T-helper 2 cell (primary cell): ENCODE measurements around the gene VPS35L.
"Not testable (repeated sequence)": the region's sequence is repeated elsewhere in the genome, so short reads cannot be mapped to it uniquely, and the experiment has no call there.

Experiments
- DNase-seq, 5 experiments: peaks; one replicate each; pipeline versions ENCODE4 v3.0.0 to v3.0.0-alpha.2; 2012 to 2022

VPS35L gene

DNA sequence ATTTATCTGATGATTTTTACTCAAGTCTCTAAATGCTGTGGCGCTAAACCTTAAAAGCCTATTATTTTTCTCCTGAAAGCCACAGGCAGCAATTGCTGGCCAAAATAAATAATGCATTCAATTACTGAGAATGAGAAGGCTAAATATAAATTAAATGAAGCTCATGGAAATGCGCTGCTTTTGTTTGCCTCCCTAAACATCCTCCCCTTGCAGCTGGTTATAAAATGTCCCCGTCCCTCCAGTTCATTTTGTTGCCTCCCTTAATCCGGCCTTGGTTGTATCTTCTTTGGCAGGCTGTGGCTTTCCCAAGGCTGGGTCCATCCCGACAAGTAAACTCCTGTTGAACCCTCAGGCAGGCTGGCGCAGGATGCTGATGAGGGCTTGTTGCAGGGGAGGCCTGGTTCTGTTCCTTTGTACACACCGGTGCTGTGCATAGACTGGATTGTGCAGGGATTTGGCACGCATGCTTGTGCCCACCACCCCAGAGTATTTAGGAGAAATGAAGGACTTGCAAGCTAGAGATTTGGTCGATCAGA lies 99.8 kb downstream of the VPS35L start:
- no peak for DNase-seq

GRCh38 chr16:19657831-19658230 lies 102.3 kb downstream of the VPS35L start:
- no peak for DNase-seq

DNA sequence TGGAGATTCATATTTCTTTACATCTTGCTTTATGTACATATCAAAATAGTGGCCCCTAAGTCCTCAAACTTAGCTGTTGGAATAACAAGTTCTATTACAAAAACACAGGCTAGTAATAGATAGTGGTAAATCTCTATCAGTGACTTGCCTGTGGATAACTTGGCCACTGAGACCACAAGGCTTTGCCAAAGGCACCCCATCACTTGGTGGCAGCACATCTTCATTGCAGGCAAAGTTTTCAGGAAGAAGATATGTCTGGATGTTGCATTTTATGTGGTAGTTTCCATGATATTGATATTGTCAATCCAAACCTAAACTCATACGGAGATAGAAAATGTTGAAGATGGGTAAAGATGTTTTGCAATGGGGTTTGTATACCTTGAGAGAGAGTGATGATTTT lies 104.1 kb downstream of the VPS35L start:
- no peak for DNase-seq

DNA sequence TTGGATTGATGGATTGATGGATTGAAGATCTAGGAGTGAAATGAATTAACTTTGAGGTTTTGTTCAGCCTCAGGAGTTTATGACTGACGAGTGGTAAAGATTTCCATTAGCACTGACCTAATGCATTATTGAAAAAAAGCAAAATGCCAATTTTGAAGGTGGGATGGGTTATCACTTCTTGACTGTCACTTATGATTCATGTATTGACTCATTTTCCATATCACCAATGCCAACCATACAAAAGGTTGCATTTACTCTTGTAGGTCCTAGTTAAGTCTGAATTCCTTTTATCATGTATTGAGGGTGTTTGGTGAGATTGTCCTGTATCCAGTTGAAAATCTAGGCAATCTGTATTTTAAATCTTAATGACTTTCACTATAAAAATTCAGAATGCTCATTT lies 104.9 kb downstream of the VPS35L start:
- no peak for DNase-seq

DNA sequence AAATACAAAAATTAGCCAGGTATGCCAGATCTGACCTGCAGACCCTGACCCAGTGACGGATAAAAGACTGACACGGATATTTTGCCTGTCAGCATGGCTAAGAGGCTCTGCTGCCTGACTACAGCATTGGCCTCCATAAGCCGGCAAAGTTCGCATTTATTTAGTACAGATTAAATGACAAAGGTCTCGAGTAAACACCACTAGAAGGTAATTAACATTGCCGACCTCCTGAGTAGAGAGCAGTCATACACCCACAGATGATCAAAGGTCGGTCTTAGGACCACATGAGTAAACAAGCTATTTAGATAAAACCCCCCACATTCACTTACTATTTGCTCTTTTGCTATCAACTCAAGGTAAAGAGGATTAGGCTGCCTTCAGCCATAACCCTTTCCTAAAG lies 106.8 kb downstream of the VPS35L start:
- no peak for DNase-seq

GRCh38 chr16:19664166-19664565 lies 108.7 kb downstream of the VPS35L start:
- no peak for DNase-seq

GRCh38 chr16:19665313-19665712 lies 109.8 kb downstream of the VPS35L start:
- not testable (repeated sequence) for DNase-seq

- no peak for DNase-seq
Observed at GRCh38 chr16:19666477-19666876, 111.0 kb downstream of the VPS35L start.

DNA sequence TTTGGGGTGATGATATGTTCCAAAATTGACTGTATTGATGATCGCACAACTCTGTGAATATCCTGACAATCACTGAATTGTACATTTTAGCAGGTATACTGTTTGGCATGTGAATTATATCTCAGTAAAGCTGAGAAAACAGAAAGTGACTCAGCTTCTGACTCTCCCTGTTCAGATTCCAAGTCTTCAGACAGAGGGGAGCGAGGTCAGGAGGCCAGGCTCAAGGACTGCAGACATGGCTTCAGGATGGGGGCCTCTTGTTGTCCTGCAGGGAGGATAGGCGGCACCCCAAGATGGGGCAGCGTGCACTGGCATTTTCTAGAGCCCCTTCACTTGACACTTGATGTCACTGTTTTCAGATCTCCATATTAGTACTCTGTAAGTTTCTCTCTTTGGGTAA lies 116.9 kb downstream of the VPS35L start:
- no peak for DNase-seq

- DNase-seq = no peak
Observed at GRCh38 chr16:19674485-19674884, 119.0 kb downstream of the VPS35L start.

DNA sequence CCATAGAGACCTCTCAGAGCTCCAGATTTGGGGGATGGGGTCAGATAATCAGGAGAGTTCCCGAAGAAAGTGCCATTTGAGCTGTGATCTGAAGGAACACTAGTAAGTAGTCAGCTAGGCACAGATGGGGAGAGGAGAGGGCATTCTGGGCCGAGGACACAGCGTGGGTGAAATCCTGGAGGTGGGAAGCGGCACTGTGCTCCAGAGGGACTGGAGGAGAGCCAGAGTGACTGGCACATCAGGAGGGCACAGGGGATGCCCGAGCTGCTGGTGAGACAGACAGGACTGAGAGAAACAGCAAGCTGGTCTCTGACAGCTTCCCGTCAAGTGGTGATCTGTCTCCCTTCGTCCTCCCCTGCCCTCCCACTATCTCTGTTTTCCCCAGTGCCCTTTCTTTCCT lies 121.9 kb downstream of the VPS35L start:
- no peak for DNase-seq

- DNase-seq = no peak
Observed at GRCh38 chr16:19678804-19679203, 123.3 kb downstream of the VPS35L start.

DNA sequence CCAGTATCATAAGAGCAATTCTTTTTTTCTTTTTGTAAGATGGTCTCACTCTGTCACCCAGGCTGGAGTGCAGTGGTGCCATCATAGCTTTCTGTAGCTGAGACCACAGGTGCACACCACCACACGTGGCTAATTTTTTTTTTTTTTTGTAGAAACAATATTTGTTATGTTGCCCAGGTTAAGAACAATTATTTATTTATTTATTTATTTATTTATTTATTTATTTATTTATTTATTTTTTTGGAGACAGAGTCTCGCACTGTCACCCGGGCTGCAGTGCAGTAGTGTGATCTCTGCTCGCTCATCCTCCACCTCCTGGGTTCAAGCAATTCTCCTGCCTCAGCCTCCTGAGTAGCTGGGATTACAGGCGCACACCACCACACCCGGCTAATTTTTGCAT lies 123.8 kb downstream of the VPS35L start:
- not testable (repeated sequence) for DNase-seq

GRCh38 chr16:19680881-19681340 lies 125.4 kb downstream of the VPS35L start:
- no peak for DNase-seq

DNA sequence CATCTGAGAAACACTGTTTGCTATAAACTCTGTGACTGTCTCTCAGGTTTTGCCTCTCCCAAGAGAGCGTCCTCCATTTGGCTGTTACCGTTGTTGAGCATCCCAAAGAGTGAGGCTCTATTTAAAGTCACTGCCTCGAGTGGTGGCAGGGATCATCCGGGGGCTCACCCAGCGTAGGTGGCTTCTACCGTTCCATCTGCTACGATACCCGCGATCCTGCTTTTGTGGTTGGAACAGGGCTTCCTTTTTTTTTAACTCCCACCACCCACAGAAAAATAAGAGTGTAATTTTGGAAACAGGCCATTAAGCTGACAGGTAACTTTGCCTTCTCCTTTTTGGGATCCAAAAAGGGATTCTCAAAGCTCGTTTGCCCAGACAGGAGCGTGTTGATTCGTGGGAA lies 126.1 kb downstream of the VPS35L start:
- DNase-seq = no peak

DNA sequence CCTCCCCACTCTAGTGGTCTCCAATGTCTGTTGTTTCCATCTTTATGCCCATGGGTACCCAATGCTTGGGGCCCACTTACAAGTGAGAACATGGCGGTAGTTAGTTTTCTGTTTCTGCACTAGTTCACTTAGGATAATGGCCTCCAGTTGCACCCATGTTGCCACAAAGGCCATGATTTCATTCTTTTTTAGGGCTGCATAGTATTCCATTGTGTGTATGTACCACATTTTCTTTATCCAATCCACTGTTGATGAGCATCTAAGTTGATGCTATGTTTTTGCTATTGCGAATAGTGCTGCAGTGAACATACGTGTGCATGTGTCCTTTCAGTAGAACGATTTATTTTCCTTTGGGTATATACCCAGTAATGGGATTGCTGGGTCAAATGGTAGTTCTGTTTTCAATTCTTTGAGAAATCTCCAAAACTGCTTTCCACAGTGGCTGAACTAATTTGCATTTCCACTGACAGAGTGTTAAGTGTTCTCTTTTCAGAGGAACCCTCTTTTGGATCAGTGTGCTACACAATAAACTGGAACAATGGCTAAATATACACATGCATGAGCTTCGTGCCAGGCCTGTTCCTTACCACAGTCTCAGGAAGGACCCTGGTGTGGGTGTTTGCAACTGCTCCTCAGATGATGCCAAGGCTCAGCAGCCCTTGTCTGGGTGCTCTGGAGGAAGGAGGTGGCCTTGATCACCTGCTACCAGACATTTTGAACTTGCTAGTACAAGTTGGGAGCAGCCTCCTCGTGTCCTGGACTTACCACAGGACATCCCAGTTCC lies 128.1 kb downstream of the VPS35L start:
- no peak for DNase-seq

GRCh38 chr16:19685176-19685575 lies 129.7 kb downstream of the VPS35L start:
- no peak for DNase-seq

DNA sequence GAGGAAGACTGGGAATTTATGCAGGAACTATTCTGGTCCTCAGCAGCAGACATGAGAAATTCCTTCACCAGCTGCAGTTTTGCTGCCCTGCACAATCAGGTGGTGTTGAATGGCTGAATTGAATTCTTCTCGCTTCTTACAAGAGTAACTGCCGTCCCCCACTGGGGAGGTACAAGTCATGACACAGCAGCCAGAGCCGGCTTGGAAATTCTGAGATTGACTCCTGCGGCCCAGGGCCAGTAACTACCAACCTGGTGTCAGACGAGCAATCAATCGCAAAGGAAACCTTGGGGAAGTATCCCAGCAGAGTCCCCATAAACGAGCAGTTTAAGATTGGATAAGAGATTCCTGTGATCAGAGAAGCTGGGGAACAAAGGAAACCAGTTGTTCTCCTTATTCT lies 131.8 kb downstream of the VPS35L start:
- DNase-seq = no peak

- DNase-seq = peak in 1 of 5 experiments; percentile 35
Observed at GRCh38 chr16:19688396-19689024, 133.0 kb downstream of the VPS35L start.

- peak in 1 of 5 experiments; percentile 16 for DNase-seq
Observed at GRCh38 chr16:19689342-19689741, 133.8 kb downstream of the VPS35L start.

GRCh38 chr16:19690196-19690595 lies 134.7 kb downstream of the VPS35L start:
- no peak for DNase-seq

- DNase-seq = no peak
Observed at GRCh38 chr16:19691161-19691711, 135.7 kb downstream of the VPS35L start.

- no peak for DNase-seq
Observed at GRCh38 chr16:19694989-19695388, 139.5 kb downstream of the VPS35L start.

GRCh38 chr16:19696328-19696727 lies 140.8 kb downstream of the VPS35L start:
- peak in 3 of 5 experiments; percentile 19 to 55 (median 27) for DNase-seq
